Measurements from ENCODE around the gene FOCAD. TPM values are rescaled to one million over a fixed set of nuclear protein-coding genes. Genes with fewer than 3 reads are reported as not detected.

The FOCAD gene
- total RNA-seq, 1 experiment from 2014 or later, result 43.3 TPM

DNA sequence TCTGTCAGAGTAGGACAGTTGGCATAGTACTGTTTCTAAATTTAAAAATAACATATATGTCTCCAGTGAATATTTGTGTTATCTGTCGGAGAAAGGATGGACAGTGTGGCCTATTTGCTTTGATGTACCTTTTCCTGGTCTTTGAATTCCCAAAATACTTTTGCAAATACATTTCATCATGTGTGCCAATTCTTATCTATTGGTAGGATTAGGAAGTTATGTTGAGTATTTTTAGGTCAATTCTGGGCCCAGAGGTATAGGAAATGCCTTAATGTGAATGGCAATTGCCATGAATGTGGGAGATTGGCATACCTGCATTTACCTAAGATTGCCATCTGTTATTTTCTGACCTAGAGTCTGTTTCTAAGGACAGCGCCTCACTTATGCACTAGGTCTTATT lies 5.8 kb downstream of the FOCAD start:
- Histone ChIP-seq H2BK12ac (ENCODE audit: insufficient read length, low read depth, low read length) (no peak overlapping the region), H3K56ac (ENCODE audit: insufficient read length, low read depth, low read length) (no peak overlapping the region), H3K18ac (ENCODE audit: insufficient read length, low read depth, low read length) (no peak overlapping the region), H3K79me1 (ENCODE audit: insufficient read depth, low read depth, low read length, poor library complexity, severe bottlenecking) (peaks cover 3% of the 10 kb centered on the region), H2AK5ac (ENCODE audit: insufficient read length, low read length) (no peak overlapping the region), H2AFZ (ENCODE audit: low read length) (no peak overlapping the region), H3K4ac (ENCODE audit: low read depth, low read length) (no peak overlapping the region), H3K4me2 (ENCODE audit: insufficient read depth, insufficient read length, low read length) (no peak overlapping the region), H3T11ph (ENCODE audit: low read length) (no peak overlapping the region), H3K14ac (ENCODE audit: insufficient read depth, low read length) (no peak overlapping the region), H3K27ac (ENCODE audit: insufficient read length, low read depth, low read length) (no peak overlapping the region), H3K23me2 (ENCODE audit: insufficient read length, low read depth, low read length, poor library complexity, severe bottlenecking) (peaks cover under 1% of the 10 kb centered on the region), H3K79me2 (ENCODE audit: insufficient read depth, low read length) (peaks cover 8% of the 10 kb centered on the region; the same call in 1 of the 2 replicates), H3K27me3 (ENCODE audit: insufficient read depth, low read length) (no peaks in the 10 kb centered on the region), H3K9ac (ENCODE audit: extremely low read depth, insufficient read length, low read length) (no peak overlapping the region), H2BK5ac (ENCODE audit: insufficient read length, low read length) (no peak overlapping the region), H2BK120ac (ENCODE audit: low read depth, low read length, poor library complexity, severe bottlenecking) (no peak overlapping the region), H4K91ac (ENCODE audit: insufficient read length, low read depth, low read length) (no peak overlapping the region), H2BK15ac (ENCODE audit: low read depth, low read length) (no peak overlapping the region), H4K20me1 (ENCODE audit: control insufficient read depth, insufficient read depth, insufficient read length) (peaks cover 3% of the 10 kb centered on the region), H2BK20ac (ENCODE audit: low read depth, low read length, poor library complexity, severe bottlenecking) (no peak overlapping the region), H3K4me1 (ENCODE audit: insufficient read depth, low read length) (peaks cover 4% of the 10 kb centered on the region), H4K8ac (replicated peaks; ENCODE audit: insufficient read length, low read depth, low read length) (no peak overlapping the region), H3K9me3 (ENCODE audit: control insufficient read depth, low read depth, low read length) (no peaks in the 10 kb centered on the region), H3K23ac (ENCODE audit: insufficient read length, low read depth, low read length) (no peak overlapping the region), H4K5ac (ENCODE audit: insufficient read length, low read depth, low read length) (no peak overlapping the region)
- no peak overlapping the region for H3K27ac Mint-ChIP-seq
- WGBS (ENCODE audit: extremely low coverage, insufficient read length, low lambda C conversion rate), result no CpG with 5 or more reads among the region's 2 CpGs
- DNase-seq, result no peak
- no peaks in the 10 kb centered on the region; a peak in 1 of 7 replicates for H3K36me3 Mint-ChIP-seq (ENCODE audit: insufficient read depth in 1 of 3, low read depth in 3 of 3)
- no peaks in the 10 kb centered on the region for H3K27me3 Mint-ChIP-seq (ENCODE audit: low read depth)
- no peak overlapping the region for H3K4me3 Mint-ChIP-seq
- TF ChIP-seq, protein P1, sequence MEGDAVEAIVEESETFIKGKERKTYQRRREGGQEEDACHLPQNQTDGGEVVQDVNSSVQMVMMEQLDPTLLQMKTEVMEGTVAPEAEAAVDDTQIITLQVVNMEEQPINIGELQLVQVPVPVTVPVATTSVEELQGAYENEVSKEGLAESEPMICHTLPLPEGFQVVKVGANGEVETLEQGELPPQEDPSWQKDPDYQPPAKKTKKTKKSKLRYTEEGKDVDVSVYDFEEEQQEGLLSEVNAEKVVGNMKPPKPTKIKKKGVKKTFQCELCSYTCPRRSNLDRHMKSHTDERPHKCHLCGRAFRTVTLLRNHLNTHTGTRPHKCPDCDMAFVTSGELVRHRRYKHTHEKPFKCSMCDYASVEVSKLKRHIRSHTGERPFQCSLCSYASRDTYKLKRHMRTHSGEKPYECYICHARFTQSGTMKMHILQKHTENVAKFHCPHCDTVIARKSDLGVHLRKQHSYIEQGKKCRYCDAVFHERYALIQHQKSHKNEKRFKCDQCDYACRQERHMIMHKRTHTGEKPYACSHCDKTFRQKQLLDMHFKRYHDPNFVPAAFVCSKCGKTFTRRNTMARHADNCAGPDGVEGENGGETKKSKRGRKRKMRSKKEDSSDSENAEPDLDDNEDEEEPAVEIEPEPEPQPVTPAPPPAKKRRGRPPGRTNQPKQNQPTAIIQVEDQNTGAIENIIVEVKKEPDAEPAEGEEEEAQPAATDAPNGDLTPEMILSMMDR (conservative IDR thresholded peaks at IDR 0.05), result no peak
- H3K4me1 Mint-ChIP-seq, result peaks cover 24 to 25% of the 10 kb centered on the region in 2 experiments
- no peaks in the 10 kb centered on the region for H3K9me3 Mint-ChIP-seq
